ENCODE results near the gene MGA. TPM values are rescaled to one million over a fixed set of nuclear protein-coding genes. Genes with fewer than 3 reads are reported as not detected.
A peak's percentile ranks its signal among the peaks of the same experiment; 100 is the strongest.

MGA gene
- total RNA-seq, 1 experiment from 2014 or later: 35.9 TPM

GRCh38 chr15:41774062-41774881, 114.1 kb downstream of the MGA start, which contains the start of gene MAPKBP1 (continued):
- TF ChIP-seq ZMAT4 (CRISPR knock-in tag; IDR thresholded peaks at IDR 0.05) (no peak), MAX (CRISPR knock-in tag; IDR thresholded peaks at IDR 0.05) (peak; percentile 93), OVOL2 (CRISPR knock-in tag; IDR thresholded peaks at IDR 0.05; ENCODE audit: borderline replicate concordance) (no peak), ZNF138 (CRISPR knock-in tag; conservative IDR thresholded peaks at IDR 0.05) (no peak; the same call in 1 of the 2 replicates), SP1 (CRISPR knock-in tag; conservative IDR thresholded peaks at IDR 0.05) (peak; percentile 99), CREB1 (CRISPR knock-in tag; IDR thresholded peaks at IDR 0.05) (no peak), RORB (CRISPR knock-in tag; IDR thresholded peaks at IDR 0.05) (no peak), ARID4B (CRISPR knock-in tag; IDR thresholded peaks at IDR 0.05; ENCODE audit: borderline replicate concordance) (peak; percentile 46; the same call in 1 of the 2 replicates), ZNF532 (CRISPR knock-in tag; IDR thresholded peaks at IDR 0.05; ENCODE audit: borderline replicate concordance) (no peak), ZNF219 (CRISPR knock-in tag; IDR thresholded peaks at IDR 0.05; ENCODE audit: borderline replicate concordance) (no peak), USF1 (CRISPR knock-in tag; IDR thresholded peaks at IDR 0.05) (peak; percentile 19; the same call in 1 of the 2 replicates), PREB (CRISPR knock-in tag; IDR thresholded peaks at IDR 0.05; ENCODE audit: borderline replicate concordance) (peak; percentile 74; the same call in 1 of the 2 replicates), GTF2I (CRISPR knock-in tag; conservative IDR thresholded peaks at IDR 0.05) (no peak), TP53 (CRISPR knock-in tag; IDR thresholded peaks at IDR 0.05) (peak; percentile 69; the same call in 1 of the 2 replicates)
- TF ChIP-seq, protein P1, sequence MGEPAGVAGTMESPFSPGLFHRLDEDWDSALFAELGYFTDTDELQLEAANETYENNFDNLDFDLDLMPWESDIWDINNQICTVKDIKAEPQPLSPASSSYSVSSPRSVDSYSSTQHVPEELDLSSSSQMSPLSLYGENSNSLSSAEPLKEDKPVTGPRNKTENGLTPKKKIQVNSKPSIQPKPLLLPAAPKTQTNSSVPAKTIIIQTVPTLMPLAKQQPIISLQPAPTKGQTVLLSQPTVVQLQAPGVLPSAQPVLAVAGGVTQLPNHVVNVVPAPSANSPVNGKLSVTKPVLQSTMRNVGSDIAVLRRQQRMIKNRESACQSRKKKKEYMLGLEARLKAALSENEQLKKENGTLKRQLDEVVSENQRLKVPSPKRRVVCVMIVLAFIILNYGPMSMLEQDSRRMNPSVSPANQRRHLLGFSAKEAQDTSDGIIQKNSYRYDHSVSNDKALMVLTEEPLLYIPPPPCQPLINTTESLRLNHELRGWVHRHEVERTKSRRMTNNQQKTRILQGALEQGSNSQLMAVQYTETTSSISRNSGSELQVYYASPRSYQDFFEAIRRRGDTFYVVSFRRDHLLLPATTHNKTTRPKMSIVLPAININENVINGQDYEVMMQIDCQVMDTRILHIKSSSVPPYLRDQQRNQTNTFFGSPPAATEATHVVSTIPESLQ (CRISPR knock-in tag; IDR thresholded peaks at IDR 0.05): no peak
- TF ChIP-seq, protein P2, sequence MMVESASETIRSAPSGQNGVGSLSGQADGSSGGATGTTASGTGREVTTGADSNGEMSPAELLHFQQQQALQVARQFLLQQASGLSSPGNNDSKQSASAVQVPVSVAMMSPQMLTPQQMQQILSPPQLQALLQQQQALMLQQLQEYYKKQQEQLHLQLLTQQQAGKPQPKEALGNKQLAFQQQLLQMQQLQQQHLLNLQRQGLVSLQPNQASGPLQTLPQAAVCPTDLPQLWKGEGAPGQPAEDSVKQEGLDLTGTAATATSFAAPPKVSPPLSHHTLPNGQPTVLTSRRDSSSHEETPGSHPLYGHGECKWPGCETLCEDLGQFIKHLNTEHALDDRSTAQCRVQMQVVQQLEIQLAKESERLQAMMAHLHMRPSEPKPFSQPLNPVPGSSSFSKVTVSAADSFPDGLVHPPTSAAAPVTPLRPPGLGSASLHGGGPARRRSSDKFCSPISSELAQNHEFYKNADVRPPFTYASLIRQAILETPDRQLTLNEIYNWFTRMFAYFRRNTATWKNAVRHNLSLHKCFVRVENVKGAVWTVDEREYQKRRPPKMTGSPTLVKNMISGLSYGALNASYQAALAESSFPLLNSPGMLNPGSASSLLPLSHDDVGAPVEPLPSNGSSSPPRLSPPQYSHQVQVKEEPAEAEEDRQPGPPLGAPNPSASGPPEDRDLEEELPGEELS (CRISPR knock-in tag; IDR thresholded peaks at IDR 0.05): peak; percentile 93
- TF ChIP-seq, protein P3, sequence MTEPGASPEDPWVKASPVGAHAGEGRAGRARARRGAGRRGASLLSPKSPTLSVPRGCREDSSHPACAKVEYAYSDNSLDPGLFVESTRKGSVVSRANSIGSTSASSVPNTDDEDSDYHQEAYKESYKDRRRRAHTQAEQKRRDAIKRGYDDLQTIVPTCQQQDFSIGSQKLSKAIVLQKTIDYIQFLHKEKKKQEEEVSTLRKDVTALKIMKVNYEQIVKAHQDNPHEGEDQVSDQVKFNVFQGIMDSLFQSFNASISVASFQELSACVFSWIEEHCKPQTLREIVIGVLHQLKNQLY (CRISPR knock-in tag; IDR thresholded peaks at IDR 0.05): no peak
- TF ChIP-seq, protein P4, sequence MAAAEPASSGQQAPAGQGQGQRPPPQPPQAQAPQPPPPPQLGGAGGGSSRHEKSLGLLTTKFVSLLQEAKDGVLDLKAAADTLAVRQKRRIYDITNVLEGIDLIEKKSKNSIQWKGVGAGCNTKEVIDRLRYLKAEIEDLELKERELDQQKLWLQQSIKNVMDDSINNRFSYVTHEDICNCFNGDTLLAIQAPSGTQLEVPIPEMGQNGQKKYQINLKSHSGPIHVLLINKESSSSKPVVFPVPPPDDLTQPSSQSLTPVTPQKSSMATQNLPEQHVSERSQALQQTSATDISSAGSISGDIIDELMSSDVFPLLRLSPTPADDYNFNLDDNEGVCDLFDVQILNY (CRISPR knock-in tag; IDR thresholded peaks at IDR 0.05): peak; percentile 91

Data from WTC11 (cell line).